Hepatocyte (in vitro differentiated cells): ENCODE data around the gene ASMT. TPM values are rescaled to one million over a fixed set of nuclear protein-coding genes. Genes with fewer than 3 reads are reported as not detected.

Experiments used
- DNase-seq: peaks from one replicate; pipeline ENCODE4 v3.0.0-alpha.2; 2016; ENCODE audit warnings: low spot score
- H2AFZ ChIP-seq: fragments of 200-600 bp; sonication (generic); 2 replicates; pipeline ENCODE4 v1.6.0; 2016; ENCODE audit warnings: antibody characterized with exemption, mild to moderate bottlenecking
- H3K27ac ChIP-seq: fragments of 200-600 bp; sonication (generic); 2 replicates; pipeline ENCODE4 v1.5.1; 2016; ENCODE audit warnings: mild to moderate bottlenecking
- H3K27me3 ChIP-seq: fragments of 200-600 bp; sonication (generic); 2 replicates; pipeline ENCODE4 v1.6.1; 2016
- H3K36me3 ChIP-seq: fragments of 200-600 bp; sonication (generic); replicated peaks from 2 replicates; pipeline ENCODE4 v1.5.1; 2016; ENCODE audit warnings: low read depth; ENCODE audit not compliant: insufficient read depth
- H3K4me1 ChIP-seq: fragments of 200-600 bp; sonication (generic); 2 replicates; pipeline ENCODE4 v1.5.1; 2016; ENCODE audit warnings: mild to moderate bottlenecking, moderate library complexity; ENCODE audit not compliant: insufficient read depth
- H3K4me2 ChIP-seq: fragments of 200-600 bp; sonication (generic); 2 replicates; pipeline ENCODE4 v1.6.0; 2016
- H3K4me3 ChIP-seq: fragments of 200-600 bp; sonication (generic); 2 replicates; pipeline ENCODE4 v1.5.1; 2016; ENCODE audit warnings: mild to moderate bottlenecking
- H3K79me2 ChIP-seq: fragments of 200-600 bp; sonication (generic); 2 replicates; pipeline ENCODE4 v1.6.0; 2017; ENCODE audit warnings: mild to moderate bottlenecking
- H3K9me2 ChIP-seq: fragments of 200-600 bp; sonication (generic); replicated peaks from 2 replicates; pipeline ENCODE4 v1.6.0; 2017; ENCODE audit warnings: mild to moderate bottlenecking; ENCODE audit not compliant: insufficient read depth
- H3K9me3 ChIP-seq: fragments of 200-600 bp; sonication (generic); 2 replicates; pipeline ENCODE4 v1.5.1; 2016; ENCODE audit warnings: low read depth, mild to moderate bottlenecking
- H4K20me1 ChIP-seq: fragments of 200-600 bp; sonication (generic); 2 replicates; pipeline ENCODE4 v1.6.0; 2016; ENCODE audit warnings: mild to moderate bottlenecking; ENCODE audit not compliant: insufficient read depth, poor library complexity, severe bottlenecking
- CTCF ChIP-seq: fragments of 200-600 bp; sonication (generic); IDR thresholded peaks from 2 replicates; pipeline ENCODE4 v1.5.1; 2016; ENCODE audit warnings: antibody characterized with exemption, mild to moderate bottlenecking; ENCODE audit not compliant: poor library complexity
- EZH2 ChIP-seq: fragments of 200-600 bp; sonication (generic); IDR thresholded peaks from 2 replicates; pipeline ENCODE4 v1.6.1; 2016; ENCODE audit warnings: antibody characterized with exemption, mild to moderate bottlenecking, borderline replicate concordance
- EZH2phosphoT487 ChIP-seq: fragments of 200-600 bp; sonication (generic); IDR thresholded peaks from one replicate; pipeline ENCODE4 v1.6.1; 2018; ENCODE audit warnings: antibody characterized with exemption, mild to moderate bottlenecking, low read depth, moderate library complexity; ENCODE audit not compliant: unreplicated experiment, severe bottlenecking
- WGBS: methylation state at CpG from one replicate; pipeline ENCODE4 v1.1.6; 2016; ENCODE audit warnings: low lambda C conversion rate; ENCODE audit errors: missing lambda C conversion rate; 5-methylcytosine and 5-hydroxymethylcytosine counted together
- polyA plus RNA-seq: library from polyadenylated mRNA; unstranded; fragments of >200 nt; fragmentation: Nextera tagmentation; extraction: Ambion mirVana; gene quantifications from 2 replicates; pipeline ENCODE4 v1.2.1, GENCODE V29; 2016
- total RNA-seq: library from RNA; depleted of rRNA; stranded (reverse); fragments of >200 nt; gene quantifications from 2 replicates; pipeline ENCODE4 v1.2.3, GENCODE V29; 2014

Gene ASMT
- total and polyA plus RNA-seq, 2 experiments from 2014 or later: not detected

GRCh38 chrX:1661048-1661921, 46.4 kb downstream of the ASMT start:
- TF ChIP-seq EZH2 (no peak), CTCF (no peak), EZH2phosphoT487 (no peak)
- no peak for DNase-seq
- Histone ChIP-seq H3K79me2 (no peaks in the 10 kb centered on the region), H3K9me2 (no peaks in the 10 kb centered on the region), H2AFZ (no peak overlapping the region), H3K27me3 (no peaks in the 10 kb centered on the region), H3K4me1 (no peaks in the 10 kb centered on the region), H3K27ac (no peak overlapping the region), H3K4me2 (no peak overlapping the region), H3K9me3 (no peaks in the 10 kb centered on the region), H4K20me1 (no peaks in the 10 kb centered on the region), H3K4me3 (no peak overlapping the region), H3K36me3 (no peaks in the 10 kb centered on the region)
- WGBS: 82% methylated on average over 13 of the region's 16 CpGs

- 96% methylated on average over 15 of the region's 15 CpGs for whole genome bisulfite sequencing
- no peaks in the 10 kb centered on the region for H4K20me1 ChIP-seq
- H3K27me3 ChIP-seq: no peaks in the 10 kb centered on the region
- no peak for DNase-seq
- no peak overlapping the region for H3K4me3 ChIP-seq
- H3K4me1 ChIP-seq: no peaks in the 10 kb centered on the region
- no peaks in the 10 kb centered on the region for H3K36me3 ChIP-seq
- no peak for TF ChIP-seq EZH2
- no peak for TF ChIP-seq EZH2phosphoT487
- TF ChIP-seq CTCF: no peak
- no peak overlapping the region for H3K27ac ChIP-seq
- no peak overlapping the region for H2AFZ ChIP-seq
- no peak overlapping the region for H3K4me2 ChIP-seq
- H3K9me3 ChIP-seq: no peaks in the 10 kb centered on the region
- H3K9me2 ChIP-seq: no peaks in the 10 kb centered on the region
- no peaks in the 10 kb centered on the region for H3K79me2 ChIP-seq
Measured at GRCh38 chrX:1661922-1662221, 47.0 kb downstream of the ASMT start.

- WGBS: 74% methylated on average over 6 of the region's 6 CpGs
- no peaks in the 10 kb centered on the region for H3K4me1 ChIP-seq
- H3K9me3 ChIP-seq: no peaks in the 10 kb centered on the region
- no peak overlapping the region for H3K27ac ChIP-seq
- H3K4me2 ChIP-seq: no peak overlapping the region
- no peaks in the 10 kb centered on the region for H3K36me3 ChIP-seq
- no peaks in the 10 kb centered on the region for H3K79me2 ChIP-seq
- TF ChIP-seq EZH2phosphoT487 (no peak), CTCF (no peak), EZH2 (no peak)
- H3K27me3 ChIP-seq: no peaks in the 10 kb centered on the region
- no peaks in the 10 kb centered on the region for H3K9me2 ChIP-seq
- H2AFZ ChIP-seq: no peak overlapping the region
- no peaks in the 10 kb centered on the region for H4K20me1 ChIP-seq
- no peak overlapping the region for H3K4me3 ChIP-seq
- DNase-seq: no peak
Measured at GRCh38 chrX:1667566-1667965, 52.7 kb downstream of the ASMT start.
